ENCODE results near the gene OVCA2.

Gene OVCA2

DNA sequence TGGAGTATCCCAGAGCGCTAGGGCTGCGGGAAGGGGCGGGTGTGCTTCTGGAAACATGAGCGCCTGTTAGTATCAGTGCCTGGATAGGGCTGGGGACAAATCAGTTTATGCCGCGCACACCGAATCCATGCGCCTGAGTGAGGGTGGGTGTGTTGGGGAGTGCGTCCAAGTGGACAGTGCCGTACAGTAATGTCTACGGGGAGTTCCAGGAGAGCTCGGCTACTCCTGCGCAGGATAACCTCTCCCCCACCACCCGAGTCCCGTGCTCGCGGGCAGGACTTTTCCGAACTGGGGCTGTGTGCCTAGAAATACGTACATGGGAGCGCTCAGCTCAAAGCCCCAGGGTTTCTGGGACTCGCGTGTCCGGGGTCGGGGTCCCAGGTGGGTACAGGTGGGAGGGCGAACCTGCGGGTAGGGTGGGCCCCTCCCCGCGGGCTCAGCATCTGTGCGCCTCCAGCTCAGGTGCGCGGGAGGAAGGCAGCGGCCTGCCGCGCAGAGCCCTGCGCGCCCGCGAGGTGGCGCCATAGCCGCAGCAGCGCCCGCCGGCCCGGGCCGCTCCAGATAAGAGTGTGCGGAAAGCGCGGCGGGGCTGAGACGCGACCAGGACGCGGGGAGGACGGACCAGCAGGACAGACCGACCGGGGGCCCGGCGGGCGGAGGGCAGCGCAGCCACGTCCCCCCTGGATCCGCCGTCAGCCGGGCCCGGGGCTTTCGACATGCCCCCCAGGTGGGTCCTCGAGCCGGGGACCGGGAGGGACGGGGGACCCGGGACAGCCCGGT lies 12.9 kb downstream of the OVCA2 start, which contains the start of gene HIC1:
Gene HIC1 (plus strand): TSS at position 592 of the 780 bp plus-strand sequence. CDS start 1,588 bp downstream, outside the sequence.
- peak; percentile 46 for DNase-seq (ENCODE audit: low read depth)

DNA sequence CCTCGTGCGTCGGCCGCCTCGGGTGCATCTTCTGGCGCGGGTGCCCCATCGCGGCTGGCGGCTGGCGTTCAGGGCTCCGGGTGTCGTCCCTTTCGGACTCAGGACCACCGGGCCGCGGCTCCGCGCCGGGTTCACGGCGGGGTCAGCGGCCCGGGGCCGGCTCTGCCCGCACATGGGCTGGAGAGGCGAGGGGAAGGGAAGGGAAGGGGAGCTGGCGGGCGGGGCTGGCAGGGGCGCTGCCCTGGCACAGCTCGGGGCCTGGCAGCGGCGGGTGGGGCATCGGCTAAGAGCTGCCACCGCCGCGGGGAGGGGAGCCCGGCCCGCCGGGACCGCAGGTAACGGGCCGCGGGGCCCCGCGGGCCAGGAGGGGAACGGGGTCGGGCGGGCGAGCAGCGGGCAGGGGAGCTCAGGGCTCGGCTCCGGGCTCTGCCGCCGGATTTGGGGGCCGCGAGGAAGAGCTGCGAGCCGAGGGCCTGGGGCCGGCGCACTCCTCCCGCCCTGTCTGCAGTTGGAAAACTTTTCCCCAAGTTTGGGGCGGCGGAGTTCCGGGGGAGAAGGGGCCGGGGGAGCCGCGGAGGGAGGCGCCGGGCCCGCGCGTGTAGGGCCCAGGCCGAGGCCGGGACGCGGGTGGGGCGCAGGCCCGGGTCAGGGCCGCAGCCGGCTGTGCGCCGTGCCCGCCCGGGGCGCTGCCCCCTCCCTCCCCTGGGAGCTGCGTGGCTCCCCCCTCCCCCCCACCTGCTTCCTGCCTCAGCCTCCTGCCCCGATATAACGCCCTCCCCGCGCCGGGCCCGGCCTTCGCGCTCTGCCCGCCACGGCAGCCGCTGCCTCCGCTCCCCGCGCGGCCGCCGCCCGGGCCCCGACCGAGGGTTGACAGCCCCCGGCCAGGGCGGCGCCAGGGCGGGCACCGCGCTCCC lies 13.7 kb downstream of the OVCA2 start:
- no peak for DNase-seq (ENCODE audit: low read depth)

DNA sequence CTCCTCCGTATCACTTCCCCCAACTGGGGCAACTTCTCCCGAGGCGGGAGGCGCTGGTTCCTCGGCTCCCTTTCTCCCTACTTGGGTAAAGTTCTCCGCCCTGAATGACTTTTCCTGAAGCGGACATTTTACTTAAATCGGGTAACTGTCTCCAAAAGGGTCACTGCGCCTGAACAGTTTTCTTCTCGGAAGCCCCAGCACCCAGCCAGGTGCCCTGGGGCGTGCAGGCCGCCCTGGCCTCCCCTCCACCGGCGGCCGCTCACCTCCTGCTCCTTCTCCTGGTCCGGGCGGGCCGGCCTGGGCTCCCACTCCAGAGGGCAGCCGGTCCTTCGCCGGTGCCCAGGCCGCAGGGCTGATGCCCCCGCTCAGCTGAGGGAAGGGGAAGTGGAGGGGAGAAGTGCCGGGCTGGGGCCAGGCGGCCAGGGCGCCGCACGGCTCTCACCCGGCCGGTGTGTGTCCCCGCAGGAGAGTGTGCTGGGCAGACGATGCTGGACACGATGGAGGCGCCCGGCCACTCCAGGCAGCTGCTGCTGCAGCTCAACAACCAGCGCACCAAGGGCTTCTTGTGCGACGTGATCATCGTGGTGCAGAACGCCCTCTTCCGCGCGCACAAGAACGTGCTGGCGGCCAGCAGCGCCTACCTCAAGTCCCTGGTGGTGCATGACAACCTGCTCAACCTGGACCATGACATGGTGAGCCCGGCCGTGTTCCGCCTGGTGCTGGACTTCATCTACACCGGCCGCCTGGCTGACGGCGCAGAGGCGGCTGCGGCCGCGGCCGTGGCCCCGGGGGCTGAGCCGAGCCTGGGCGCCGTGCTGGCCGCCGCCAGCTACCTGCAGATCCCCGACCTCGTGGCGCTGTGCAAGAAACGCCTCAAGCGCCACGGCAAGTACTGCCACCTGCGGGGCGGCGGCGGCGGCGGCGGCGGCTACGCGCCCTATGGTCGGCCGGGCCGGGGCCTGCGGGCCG lies 14.7 kb downstream of the OVCA2 start:
- DNase-seq (ENCODE audit: low read depth): no peak

DNA sequence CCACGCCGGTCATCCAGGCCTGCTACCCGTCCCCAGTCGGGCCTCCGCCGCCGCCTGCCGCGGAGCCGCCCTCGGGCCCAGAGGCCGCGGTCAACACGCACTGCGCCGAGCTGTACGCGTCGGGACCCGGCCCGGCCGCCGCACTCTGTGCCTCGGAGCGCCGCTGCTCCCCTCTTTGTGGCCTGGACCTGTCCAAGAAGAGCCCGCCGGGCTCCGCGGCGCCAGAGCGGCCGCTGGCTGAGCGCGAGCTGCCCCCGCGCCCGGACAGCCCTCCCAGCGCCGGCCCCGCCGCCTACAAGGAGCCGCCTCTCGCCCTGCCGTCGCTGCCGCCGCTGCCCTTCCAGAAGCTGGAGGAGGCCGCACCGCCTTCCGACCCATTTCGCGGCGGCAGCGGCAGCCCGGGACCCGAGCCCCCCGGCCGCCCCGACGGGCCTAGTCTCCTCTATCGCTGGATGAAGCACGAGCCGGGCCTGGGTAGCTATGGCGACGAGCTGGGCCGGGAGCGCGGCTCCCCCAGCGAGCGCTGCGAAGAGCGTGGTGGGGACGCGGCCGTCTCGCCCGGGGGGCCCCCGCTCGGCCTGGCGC lies 15.4 kb downstream of the OVCA2 start:
- DNase-seq (ENCODE audit: low read depth): no peak

DNA sequence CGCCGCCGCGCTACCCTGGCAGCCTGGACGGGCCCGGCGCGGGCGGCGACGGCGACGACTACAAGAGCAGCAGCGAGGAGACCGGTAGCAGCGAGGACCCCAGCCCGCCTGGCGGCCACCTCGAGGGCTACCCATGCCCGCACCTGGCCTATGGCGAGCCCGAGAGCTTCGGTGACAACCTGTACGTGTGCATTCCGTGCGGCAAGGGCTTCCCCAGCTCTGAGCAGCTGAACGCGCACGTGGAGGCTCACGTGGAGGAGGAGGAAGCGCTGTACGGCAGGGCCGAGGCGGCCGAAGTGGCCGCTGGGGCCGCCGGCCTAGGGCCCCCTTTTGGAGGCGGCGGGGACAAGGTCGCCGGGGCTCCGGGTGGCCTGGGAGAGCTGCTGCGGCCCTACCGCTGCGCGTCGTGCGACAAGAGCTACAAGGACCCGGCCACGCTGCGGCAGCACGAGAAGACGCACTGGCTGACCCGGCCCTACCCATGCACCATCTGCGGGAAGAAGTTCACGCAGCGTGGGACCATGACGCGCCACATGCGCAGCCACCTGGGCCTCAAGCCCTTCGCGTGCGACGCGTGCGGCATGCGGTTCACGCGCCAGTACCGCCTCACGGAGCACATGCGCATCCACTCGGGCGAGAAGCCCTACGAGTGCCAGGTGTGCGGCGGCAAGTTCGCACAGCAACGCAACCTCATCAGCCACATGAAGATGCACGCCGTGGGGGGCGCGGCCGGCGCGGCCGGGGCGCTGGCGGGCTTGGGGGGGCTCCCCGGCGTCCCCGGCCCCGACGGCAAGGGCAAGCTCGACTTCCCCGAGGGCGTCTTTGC lies 16.2 kb downstream of the OVCA2 start:
- DNase-seq (ENCODE audit: low read depth): no peak

DNA sequence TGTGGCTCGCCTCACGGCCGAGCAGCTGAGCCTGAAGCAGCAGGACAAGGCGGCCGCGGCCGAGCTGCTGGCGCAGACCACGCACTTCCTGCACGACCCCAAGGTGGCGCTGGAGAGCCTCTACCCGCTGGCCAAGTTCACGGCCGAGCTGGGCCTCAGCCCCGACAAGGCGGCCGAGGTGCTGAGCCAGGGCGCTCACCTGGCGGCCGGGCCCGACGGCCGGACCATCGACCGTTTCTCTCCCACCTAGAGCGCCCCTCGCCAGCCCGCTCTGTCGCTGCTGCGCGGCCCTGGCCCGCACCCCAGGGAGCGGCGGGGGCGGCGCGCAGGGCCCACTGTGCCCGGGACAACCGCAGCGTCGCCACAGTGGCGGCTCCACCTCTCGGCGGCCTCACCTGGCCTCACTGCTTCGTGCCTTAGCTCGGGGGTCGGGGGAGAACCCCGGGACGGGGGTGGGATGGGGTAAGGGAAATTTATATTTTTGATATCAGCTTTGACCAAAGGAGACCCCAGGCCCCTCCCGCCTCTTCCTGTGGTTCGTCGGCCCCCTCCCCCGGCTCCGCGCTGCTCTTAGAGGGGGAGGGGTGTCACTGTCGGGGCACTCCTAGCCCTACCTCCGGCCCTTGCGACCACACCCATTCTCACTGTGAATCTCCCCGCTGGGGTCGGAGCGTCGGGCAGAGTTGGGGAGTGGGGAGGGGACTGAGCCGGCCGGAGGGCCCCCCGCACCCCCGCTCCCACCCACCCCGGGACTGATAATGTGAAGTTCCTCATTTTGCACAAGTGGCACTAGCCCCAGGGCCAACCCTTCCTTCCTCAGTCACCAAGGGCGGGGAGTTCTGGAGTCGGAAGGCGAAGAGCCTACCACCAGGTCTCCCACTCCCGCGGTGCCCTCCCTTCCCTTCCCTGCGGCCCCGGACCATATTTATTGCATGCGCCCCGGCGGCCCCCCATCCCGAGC lies 17.0 kb downstream of the OVCA2 start:
- peak; percentile 40 for DNase-seq (ENCODE audit: low read depth)

DNA sequence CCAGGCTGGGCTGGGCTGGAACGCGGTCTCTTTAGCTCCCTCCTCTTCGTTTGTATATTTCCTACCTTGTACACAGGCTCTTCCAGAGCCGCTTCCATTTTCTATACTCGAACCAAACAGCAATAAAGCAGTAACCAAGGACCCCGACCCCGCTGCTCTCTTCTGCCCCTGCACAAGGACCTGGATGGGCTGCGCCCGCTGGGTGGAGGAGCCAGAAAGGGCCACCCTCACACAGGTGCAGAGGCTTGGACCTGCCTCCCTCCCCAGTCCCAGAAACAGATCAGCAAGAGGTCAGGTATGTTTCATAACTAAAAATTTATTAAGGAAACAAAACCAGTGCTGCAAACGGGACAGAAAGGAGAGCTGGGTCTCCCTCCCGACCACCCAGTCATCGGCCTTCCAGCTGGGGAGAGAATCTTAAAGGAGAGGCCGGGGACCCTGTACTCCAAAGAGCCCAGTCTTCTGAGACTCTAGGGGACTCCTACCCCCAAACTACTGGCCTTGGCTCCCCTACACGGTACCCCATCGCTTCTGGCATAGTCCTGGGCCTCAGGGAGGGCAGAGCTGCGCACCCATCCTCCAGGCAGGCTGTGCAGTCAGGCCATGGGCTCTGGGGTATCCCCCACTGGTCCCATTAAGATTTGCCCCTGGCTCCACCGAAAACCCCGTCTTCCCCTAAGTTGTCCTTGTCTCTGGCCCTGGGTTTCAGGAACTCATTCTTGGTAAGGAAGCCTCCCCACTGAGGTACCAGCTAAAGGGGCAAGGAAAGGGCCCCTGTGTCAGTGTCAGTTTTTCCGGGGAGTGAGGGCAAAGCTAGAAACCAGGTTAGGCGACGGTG lies 17.9 kb downstream of the OVCA2 start:
- no peak for DNase-seq (ENCODE audit: low read depth)

DNA sequence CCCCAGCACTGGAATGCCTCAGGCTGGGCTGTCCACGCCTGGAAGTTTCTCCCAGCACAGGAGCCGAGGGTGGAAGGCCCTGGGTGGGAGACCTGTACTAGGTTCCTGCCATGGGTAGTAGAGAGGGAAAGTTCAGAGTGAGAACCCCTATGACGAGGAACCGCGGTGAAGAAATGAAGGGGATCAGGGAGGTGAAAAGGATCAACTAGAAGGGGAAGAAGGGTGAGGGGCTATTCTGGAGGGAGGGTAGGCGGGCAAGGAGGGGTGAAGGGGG lies 18.5 kb downstream of the OVCA2 start:
- DNase-seq (ENCODE audit: low read depth): no peak

DNA sequence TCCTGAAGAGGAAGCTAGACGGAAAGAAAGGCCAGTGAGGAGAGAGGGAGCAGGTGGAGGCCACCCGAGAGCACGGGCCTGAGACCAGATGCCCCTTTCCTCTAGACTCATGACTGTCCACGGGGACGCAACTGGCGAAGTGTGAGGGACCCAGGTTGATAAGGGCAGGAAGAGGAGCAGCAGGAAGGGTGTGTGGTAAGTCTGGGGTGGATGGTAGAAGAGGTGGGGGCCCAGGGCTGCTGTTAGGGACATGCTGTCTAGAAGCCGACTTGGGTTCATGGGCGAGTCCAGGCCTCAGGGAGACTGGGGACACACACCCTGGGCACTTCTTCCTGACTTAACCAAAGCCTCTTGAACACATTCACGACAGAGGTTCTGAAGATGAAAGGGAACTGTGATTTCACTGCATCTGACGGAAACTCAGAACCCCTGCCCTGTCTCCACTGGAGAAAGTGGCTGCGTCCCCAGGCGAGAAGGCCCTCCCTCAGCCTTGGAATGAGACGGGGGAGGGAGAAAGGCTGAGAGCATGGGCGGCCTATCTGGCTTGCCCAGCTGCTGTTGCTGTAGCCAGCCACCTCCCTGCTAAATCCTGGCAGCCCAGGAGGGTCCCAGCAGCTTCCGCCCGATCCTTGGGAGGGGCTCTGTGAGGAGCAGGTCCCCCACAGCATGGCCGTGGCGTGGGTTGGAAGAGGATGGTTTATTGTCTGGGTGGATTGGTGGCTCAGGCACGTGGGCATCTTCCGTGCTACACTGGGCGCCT lies 19.0 kb downstream of the OVCA2 start:
- no peak for DNase-seq (ENCODE audit: low read depth)

DNA sequence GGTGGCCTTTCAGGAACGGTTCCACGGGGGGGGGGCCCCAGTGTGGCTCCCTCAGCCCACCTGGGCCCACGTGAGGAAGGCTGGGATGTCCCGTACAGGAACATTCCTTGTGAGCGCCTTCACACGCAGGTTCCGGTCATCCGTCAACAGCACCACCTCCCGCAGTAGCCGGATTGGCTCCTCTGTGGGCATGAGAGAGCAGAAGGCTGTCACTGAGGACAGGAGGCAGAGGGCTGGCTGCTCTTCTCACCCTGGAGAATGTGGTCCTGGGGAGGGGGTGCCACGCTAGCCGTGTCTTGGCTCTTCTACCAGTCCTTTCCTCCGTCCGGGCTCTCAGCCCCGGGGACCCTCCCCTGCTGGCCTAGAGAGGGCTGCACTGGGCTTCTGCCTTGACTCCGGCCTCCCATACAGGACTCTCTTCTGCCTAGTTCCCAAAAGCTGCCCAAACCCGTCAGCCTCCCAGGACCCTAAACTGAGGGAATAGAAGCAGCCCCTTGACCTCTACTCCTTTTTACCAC lies 19.7 kb downstream of the OVCA2 start:
- no peak for DNase-seq (ENCODE audit: low read depth)

DNA sequence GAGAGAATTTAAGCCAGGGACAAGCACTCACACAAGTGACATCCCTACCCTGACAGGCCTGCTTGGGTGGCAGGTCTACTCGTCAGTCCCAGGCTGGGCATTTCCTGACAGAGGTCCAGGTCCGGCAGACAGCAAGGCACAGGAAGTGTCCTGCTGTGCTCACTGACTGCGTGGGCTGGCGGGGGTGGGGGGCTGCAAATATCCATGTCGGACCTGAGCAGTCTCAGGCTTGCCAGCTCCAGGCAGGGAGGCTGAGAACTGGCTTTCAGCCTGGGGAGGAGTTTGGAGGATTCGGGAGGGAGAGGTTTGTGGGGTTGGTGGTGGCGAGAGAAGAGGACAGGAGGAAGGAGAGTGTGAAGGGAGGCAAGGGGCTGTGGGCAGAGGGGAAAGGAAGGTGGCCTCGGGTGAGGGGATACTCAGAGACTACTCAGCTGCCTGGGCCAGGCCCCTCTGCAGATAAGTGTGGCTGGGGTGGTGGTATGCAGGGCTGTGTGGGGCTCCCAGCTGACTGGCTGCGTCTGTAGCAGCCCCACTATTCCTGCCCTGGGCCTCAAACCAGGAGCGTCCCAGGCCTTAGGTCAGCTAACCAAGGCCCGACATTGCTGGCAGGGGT lies 20.9 kb downstream of the OVCA2 start:
- DNase-seq (ENCODE audit: low read depth): no peak

DNA sequence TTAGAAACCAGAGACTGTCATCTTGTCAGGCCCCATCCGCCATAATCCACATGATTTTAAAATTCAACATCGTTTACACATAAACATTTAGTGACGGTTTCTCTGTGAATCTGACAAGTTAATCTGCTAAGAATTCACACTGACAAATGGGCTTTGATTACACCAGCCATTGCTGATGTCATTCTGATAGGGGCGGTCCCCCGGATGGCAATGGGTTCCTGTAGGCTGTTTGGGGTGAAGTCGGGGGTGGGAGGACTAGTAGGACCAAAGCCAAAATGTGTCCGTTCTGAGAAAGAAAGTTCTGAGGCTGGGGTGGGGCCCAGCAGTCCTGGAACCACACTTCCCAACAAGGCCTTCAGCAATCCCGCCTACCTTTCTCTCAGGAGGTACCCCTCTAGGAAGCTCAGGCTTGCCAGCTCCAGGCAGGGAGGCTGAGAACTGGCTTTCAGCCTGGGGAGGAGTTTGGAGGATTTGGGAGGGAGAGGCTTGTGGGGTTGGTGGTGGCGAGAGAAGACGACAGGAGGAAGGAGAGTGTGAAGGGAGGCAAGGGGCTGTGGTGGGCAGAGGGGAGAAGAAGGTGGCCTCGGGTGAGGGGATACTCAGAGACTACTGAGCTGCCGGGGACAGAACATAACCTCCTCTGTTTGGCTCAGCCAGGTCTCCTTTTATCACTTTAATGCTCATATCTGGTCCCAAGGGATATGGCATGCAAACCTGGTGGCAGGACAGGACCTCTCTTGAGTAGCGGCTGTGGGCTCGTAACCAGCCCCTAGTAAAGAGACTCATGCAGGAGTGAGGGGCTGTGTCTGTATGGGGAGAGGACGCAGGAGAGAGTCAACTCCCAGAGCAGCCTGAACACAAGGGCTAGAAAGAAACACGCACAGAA lies 21.7 kb downstream of the OVCA2 start:
- no peak for DNase-seq (ENCODE audit: low read depth)

DNA sequence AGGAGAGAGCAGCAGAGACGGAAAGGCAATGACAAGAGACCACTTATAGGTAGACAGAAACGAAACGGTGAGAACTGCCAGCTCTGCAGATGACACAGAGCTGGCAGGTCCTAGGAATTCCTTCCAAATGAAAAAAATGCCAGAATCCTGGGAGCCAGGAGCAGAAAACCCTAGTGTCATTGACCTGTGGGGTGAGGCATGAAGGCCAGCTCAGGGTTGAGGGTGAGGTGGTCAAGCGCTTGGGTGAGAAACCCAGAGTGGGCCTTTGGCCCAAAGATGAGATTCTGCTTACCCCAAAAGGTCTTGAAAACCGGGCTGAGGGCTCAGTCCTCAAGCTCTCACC lies 22.3 kb downstream of the OVCA2 start:
- DNase-seq (ENCODE audit: low read depth): no peak

DNA sequence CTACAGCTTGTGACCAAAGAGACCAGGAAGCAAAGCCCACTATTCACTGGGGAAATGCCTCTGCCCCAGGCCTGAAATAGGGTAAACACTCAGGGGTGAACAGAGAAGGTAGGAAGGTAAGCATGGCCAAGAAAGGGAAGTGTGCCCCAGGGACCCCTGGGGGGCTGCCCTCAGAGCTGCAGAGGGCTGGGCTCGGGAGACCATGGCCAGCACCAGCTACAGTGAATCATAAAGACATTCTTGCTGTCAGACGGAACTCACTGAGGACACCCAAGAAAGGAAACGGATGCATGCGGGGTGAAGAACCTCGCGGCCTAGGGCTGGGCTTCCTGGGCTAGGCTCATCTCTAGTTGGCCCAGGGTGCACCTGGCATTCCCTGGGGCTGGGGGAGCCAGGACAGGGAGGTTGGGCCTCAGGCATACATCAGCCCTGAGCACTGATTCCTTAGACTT lies 22.7 kb downstream of the OVCA2 start:
- DNase-seq (ENCODE audit: low read depth): no peak

DNA sequence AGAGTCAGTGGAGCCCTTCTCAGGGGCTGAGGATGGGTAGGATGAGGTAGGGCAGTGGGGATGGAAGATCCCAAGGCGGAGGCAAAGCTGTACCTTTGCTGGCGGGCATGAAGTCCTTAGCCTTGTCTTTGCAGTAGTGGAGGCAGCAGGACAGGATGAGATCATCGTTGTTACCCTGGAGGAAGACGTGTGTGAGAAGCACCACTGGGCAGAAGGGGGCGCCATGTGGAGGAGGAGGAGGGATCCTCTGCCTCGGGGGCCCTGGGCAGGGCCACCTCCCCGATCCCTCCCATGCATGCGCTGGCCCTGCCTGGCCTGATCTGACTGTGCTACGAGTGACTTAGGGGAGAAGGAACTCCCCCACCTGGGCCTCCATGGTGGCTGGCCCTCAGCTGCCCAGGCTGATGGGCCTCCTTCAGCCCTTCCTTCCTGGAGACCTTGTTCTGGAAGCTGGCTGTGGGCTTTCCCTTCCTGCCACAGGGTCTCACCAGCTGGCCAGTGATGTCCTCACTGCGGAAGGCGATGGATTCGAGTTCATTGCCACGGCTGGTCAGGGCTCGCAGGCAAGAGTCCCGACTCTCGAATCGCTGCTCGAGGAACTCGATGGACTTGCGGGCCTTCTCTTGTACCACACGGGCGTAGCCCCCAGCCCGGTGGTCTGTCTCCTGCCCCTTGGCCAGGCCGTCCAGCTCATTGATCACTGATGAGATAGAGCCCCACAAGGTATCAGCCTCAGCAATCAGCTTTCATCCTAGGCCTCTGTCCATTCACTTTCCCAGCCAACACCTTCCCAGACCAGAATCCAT lies 23.4 kb downstream of the OVCA2 start:
- DNase-seq (ENCODE audit: low read depth): no peak
